Suppressor macrophage treated with lipopolysaccharide for 4 hours (primary cell): ENCODE data around the gene RFXANK.

ENCODE experiments used
- DNase-seq: peaks from one replicate; pipeline ENCODE4 v3.0.0-alpha.2; 2020

Gene RFXANK

GRCh38 chr19:19234220-19234816 is 42.3 kb downstream of the RFXANK start:
- DNase-seq, result no peak

DNA sequence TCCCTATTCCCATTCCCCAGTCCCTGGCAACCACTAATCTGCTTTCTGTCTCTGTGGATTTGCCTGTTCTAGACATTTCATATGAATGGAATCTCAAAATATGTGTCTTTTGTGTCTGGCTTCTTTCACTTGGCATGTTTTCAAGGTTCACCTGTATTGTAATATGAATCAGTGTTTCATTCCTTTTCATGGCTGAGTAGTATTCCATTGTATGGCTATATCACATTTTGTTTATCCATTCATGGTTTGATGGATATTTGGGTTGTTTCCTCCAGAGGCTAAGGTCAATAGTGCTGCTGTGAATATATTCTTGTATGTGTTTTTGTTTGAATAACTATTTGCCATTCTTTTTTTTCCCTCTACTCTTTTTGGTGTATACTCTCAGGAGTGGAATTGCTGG is 44.1 kb downstream of the RFXANK start:
- DNase-seq, result no peak

GRCh38 chr19:19238126-19238894 is 46.3 kb downstream of the RFXANK start:
- no peak for DNase-seq

GRCh38 chr19:19239675-19240074 is 47.6 kb downstream of the RFXANK start:
- no peak for DNase-seq

GRCh38 chr19:19240476-19240875 is 48.4 kb downstream of the RFXANK start:
- DNase-seq, result no peak

GRCh38 chr19:19250196-19250801 is 58.2 kb downstream of the RFXANK start:
- DNase-seq, result no peak
